Stimulated activated CD4-positive, alpha-beta T cell treated with anti-CD3 and anti-CD28 coated beads, Interleukin-1b, Interleukin-23, amount 100 ng/mL, for 4 hours (primary cell): ENCODE results near the gene ATP8B1.

ENCODE experiments used
- DNase-seq, 2 donors: peaks; one replicate each; pipeline ENCODE4 v3.0.0-alpha.2; 2020; ENCODE audit warnings: low read depth in 2 of 2

ATP8B1 gene

DNA sequence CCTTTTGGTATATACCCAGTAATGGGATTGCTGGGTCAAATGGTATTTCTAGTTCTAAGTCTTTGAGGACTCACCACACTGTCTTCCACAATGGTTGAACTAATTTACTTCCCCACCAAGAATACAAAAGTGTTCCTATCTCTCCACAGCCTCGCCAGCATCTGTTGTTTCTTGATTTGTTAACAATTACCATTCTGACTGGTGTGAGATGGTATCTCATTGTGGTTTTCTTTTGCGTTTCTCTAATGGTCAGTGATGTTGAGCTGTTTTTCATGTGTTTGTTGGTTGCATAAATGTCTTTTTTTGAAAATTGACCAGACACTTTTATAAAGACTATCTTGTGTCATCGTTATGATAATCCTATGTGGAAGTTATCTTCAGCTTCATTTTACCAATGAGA, 16.0 kb upstream of the ATP8B1 start:
- DNase-seq: no peak

DNA sequence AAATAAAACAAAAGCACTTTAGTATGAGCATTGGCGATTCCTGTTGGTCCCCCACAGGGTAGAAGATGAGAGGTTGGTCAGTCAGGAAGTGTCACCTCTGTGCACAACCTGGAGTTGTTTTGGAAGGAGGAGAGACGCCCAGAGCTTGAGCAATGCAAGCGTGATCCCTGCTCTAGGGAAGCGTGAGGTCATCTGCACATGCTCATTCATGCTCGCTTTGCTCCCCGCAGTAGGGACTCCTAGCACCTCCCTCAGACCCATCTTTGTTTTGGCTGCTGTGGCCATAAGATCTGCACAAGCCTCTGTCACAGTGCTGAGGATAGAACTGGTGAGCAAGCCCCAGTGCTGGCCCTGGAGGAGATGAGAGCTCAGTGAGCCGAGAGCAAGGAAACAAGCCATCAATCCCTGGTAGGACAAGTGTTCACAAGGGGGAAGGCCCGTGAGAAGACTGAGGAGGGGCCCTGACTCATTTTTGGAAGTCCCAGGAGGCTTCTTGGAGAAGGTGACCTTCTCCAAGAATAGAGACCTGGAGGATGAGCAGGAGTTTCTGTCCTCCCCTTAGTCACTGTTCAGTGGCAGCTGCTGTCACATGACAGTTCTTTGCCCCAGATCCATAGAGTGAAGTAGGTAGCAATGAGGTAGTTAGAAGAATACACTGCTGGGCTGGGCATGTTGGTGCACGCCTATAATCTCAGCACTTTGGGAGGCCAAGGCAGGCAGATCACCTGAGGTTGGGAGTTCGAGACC, 13.3 kb upstream of the ATP8B1 start:
- DNase-seq: no peak

DNA sequence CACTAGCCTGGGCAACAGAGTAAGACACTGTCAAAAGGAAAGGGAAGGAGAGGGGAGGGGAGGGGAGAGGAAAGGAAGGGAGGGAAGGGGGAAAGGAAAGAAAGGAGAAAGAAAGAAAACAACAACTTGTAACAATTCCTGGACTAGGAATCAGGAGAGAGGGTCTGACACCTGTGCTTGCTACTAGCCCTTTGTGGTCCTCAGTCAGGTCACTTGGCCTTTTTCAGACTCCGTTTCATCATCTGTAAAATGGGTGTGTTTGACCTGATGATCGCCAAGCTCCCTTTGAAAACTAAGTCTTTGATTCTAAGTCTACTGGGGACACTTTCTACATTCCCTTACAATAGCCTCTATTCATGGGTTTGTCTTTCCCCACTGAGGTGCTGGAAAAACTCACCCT, 11.4 kb upstream of the ATP8B1 start:
- DNase-seq: no peak

- DNase-seq: no peak
Observed at GRCh38 chr18:57813245-57813644, 10.1 kb upstream of the ATP8B1 start.

GRCh38 chr18:57812126-57812477, 9.0 kb upstream of the ATP8B1 start:
- DNase-seq: no peak

DNA sequence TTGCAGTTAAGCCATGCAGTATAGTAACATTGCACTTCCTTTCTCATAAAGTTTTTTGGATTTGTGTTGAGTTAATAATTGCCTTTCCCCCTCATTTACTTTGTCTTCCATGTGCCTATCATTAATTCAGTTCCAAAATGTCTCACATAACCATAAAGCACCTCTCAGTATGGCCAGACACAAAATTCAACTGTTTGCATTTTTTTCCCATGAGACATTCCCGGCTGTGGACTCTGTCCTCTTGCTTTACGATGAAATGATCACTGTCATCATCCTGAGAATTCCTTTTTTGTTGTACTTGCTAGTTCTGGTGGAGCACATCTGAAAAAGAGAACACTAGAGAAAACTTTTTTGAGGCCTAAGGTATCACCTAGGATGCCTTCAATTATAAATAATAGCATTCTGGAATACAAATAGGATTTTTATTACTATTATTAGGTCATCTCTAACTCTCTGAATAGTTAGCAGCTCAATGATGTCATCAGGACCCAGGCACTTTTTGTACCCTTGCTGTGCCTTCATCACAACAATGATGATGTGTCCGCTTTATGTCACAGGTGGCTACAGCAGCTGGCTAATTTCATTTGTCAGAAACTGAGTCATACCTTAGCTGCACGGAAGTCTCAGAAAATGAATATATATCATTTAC, 8.5 kb upstream of the ATP8B1 start:
- DNase-seq: no peak

- DNase-seq: no peak
Observed at GRCh38 chr18:57809190-57809589, 6.1 kb upstream of the ATP8B1 start.

- DNase-seq: no peak
Observed at GRCh38 chr18:57807336-57808117, 4.4 kb upstream of the ATP8B1 start.

- no peak for DNase-seq
Observed at GRCh38 chr18:57806978-57807285, 3.8 kb upstream of the ATP8B1 start.

DNA sequence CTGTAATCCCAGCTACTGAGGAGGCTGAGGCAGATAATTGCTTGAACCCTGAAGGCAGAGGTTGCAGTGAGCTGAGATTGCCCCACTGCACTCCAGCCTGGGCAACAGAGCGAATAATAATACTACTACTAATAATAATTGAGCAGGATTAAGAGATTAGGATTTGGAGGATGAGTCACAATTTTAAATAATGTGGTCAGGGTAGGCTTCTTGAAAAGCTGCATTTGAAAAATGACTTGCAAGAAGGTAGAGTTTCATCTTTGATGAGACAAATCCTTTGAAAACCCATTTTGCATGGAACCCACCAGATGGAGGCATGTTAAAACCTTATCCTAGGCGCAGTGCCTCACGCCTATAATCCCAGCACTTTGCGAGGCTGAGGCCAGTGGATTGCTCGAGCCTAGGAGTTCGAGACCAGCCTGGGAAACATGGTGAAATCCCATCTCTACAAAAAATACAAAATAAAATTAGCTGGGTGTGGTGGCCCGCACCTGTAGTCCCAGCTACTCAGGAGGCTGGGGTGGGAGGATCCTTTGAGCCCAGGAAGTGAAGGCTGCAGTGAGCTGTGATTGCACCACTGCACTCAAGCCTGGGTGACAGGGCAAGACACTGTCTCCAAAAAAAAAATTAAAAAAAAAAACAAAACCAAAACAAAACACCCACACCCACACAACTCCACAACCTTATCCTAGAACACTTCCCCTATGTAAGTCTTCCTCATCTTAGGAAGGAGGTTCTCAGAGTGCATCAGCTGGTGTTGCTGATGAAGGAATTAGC, 3.3 kb upstream of the ATP8B1 start:
- DNase-seq: no peak

GRCh38 chr18:57805117-57805516, 2.0 kb upstream of the ATP8B1 start:
- no peak for DNase-seq

DNA sequence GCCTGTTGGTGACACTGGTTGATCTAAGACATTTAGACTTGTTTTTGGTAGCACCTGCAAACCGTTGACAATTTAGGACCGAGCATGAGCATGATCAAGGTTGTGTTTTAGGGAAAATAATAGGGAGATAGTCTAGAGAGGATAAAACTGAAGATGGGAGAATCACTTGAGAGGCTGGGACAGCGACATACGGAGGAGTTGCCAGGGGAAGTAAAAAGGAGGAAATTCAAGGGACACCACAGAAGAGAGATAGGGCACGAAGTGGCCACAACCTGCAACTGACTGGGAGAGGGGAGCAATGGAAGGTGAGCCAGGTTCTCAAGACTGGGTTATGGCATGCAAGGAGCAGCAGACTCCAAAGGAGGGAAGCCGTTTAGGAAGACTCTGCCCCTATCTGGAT, 1.4 kb upstream of the ATP8B1 start:
- no peak for DNase-seq

- DNase-seq: no peak
Observed at GRCh38 chr18:57802213-57803102, 657 bp downstream of the ATP8B1 start.

- no peak for DNase-seq
Observed at GRCh38 chr18:57801761-57802212, 1.3 kb downstream of the ATP8B1 start.

DNA sequence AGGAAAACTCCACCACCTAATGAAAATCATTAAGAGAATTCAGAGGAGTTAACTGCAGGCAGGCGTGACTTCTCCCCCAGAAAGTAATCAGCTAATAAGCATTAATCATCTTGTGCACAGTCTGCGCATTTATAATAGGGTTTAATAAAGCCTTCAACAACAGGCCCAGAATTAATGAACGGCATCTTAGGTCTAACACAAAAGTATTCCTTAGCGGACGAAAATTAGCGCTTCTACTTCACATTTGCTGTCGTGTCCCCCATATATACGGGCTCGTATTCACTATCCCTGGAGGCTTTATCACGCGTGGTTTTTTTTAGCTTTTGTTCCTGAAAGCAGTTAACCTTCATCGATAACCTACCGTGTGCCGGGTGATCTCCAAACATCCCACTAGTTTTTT, 1.8 kb downstream of the ATP8B1 start:
- no peak for DNase-seq

GRCh38 chr18:57798713-57799373, 4.3 kb downstream of the ATP8B1 start:
- DNase-seq: no peak

- DNase-seq: no peak
Observed at GRCh38 chr18:57797209-57797651, 5.9 kb downstream of the ATP8B1 start.

DNA sequence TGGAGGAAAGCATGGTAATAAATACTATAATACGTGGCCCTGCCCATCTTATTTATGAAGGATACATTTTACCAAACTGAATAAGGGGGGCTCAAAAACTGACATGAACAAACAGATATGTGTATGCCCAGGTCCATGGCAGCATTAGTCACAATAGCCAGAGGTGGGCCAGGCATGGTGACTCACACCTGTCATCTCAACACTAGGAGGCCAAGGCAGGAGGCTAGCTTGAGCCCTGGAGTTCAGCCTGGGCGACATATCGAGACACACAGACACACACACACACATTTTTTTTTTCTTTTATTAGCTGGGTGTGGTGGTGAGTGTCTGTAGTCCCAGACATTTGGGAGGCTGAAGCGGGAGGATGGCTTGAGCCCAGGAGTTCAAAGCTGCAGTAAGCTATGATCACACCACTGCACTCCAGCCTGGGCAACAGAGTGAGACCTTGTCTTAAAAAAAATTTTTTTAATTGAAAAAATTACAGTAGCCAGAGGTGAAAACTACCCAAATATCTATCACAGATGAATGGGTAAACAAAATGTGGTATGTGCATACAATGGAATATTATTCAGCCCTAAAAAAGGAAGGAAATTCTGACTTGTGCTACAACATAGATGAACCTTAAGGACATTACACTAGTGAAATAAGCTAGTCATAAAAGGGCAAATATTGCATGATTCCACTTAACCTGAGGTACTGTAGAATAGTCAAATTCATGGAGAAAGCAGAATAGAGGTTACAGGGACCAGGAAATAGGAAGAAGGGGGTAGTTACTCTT, 8.0 kb downstream of the ATP8B1 start:
- DNase-seq: no peak

DNA sequence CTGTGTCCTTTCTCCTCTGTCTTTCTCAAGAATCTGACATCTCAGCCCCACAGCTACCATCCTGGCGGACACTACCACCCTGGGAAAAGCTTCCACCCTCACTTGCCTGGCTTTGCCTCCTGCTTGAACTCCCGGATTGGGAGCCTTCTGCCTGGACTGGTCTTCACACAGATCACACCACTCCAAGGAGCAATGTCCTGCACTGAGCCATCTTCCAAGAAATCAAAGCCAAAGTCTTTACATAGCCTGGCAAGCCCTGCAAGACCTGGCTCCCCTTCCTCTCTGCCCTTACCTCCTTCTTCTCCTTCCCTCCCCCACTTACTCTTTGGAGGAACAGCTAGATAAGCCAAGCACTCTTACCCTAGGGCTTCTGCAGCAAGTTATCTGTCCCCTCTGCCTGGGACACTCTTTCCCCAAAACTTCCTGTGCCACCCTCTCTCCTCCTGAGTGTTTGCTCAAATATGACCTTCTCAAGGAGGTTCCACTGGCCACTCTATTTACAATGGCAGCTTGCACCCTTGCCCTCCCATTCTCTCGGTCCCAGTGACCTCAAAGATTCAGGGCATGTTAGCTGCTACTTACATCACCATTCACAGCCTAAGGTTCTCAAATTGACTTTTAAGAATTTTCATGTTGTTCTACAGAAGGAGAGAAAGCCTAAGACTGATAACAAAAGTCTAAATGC, 9.7 kb downstream of the ATP8B1 start:
- no peak for DNase-seq
